Amygdala (tissue), 56 donors: Measurements from ENCODE around the gene CLCA2.

Source experiments
- DNase-seq, 56 donors: peaks; one replicate each; lab custom pipeline; 2025; lab: John Stamatoyannopoulos, UW

Gene CLCA2

GRCh38 chr1:86504895-86505563 is 81.1 kb downstream of the CLCA2 start:
- no peak for DNase-seq

GRCh38 chr1:86505564-86505902 is 81.6 kb downstream of the CLCA2 start:
- DNase-seq: no peak
